Hippocampal formation (tissue), 2 donors: ENCODE data around the gene ARHGAP22.
"Not testable (repeated sequence)": the region's sequence is repeated elsewhere in the genome, so short reads cannot be mapped to it uniquely, and the experiment has no call there.

ENCODE experiments used
- DNase-seq, 2 donors: peaks; one replicate each; lab custom pipeline; 2025; lab: John Stamatoyannopoulos, UW

Gene ARHGAP22, protein sequence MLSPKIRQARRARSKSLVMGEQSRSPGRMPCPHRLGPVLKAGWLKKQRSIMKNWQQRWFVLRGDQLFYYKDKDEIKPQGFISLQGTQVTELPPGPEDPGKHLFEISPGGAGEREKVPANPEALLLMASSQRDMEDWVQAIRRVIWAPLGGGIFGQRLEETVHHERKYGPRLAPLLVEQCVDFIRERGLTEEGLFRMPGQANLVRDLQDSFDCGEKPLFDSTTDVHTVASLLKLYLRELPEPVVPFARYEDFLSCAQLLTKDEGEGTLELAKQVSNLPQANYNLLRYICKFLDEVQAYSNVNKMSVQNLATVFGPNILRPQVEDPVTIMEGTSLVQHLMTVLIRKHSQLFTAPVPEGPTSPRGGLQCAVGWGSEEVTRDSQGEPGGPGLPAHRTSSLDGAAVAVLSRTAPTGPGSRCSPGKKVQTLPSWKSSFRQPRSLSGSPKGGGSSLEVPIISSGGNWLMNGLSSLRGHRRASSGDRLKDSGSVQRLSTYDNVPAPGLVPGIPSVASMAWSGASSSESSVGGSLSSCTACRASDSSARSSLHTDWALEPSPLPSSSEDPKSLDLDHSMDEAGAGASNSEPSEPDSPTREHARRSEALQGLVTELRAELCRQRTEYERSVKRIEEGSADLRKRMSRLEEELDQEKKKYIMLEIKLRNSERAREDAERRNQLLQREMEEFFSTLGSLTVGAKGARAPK

DNA sequence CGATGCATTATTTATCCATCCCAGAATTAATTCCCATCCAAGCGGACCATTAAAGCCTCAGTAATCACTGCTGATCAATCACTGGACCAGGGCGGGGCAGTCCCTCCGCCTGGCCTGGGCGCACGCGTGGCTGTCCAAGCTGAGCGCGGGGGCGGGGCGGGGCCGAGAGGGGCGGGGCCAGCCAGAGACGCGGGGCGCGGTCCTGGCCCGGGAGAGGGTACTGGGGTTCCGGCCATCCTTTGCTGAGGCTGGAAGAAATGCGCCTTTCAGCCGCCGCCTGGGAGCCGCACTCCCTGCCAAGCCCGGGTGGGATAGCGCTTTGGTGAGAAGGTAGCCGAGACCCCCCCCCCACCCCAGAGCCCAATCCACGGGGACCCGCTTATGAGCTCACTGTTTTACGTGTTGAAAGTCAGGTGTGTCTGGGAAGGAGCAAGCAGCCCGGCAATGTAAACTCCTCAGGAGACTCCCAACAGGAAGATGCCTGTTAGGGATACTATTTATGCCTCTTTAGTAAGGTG lies at the start of gene ARHGAP22:
TSS of gene ARHGAP22 (minus strand) at position 83 of the 518 bp plus-strand sequence. CDS start 277 bp downstream, outside the sequence.
- peak in 1 of 2 donors; percentile 72 for DNase-seq

DNA sequence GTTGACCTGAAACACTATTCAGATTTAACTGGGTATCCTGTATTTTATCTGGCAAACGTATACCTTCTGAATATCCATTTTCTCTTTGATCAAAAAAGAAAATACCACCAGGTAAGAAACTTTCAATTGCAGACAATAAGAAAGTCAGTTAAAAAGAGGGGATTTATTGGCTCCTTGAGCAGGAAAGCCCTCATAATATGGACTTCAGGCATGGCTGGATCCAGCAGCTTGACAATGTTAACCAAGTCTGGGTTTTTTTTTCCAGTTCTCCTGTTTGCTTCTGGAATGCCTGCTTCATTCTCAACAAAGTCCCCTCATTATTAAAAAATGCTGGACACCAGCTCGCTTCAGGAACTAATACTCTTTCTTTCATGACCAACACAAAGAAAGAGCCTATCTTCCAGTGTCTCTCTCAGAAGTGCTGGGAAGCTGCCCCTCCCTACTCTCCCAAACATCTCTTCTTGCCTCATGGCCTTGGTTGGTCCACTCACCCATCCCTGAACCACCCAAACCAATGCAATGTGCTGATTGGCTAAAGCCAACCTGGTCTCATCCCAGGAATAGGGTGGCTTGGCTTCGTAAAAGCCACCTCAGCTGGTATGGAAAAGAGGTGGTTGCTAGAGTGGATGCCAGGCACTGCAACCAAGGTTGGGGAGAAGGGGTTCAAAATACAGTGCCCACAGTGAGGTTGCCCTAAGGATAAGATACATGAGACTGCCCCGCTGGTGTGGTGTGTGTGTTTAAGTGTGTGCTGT lies 49.2 kb upstream of the ARHGAP22 start:
- DNase-seq = no peak

DNA sequence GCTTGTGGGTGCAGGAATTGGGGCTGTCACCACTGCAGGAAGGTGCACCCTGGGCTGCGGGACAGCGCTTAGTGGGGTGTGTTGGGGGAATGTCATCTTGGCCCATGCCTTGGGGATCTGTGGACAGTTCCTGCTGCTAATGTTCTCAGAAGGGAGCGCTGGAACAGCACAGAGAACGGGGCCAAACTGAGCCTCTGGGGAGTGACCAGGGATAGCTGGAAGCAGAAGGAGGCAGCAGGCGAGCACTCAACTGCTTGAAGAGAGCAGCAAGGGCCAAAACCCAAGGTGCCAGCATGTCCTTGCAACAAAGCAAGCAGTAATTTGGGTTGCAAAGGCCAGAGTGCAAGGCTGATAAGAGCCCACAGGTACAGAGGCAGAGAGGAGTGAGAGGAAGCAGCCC lies 48.5 kb upstream of the ARHGAP22 start:
- no peak for DNase-seq

GRCh38 chr10:48652344-48652743 lies 47.5 kb upstream of the ARHGAP22 start:
- DNase-seq = no peak

DNA sequence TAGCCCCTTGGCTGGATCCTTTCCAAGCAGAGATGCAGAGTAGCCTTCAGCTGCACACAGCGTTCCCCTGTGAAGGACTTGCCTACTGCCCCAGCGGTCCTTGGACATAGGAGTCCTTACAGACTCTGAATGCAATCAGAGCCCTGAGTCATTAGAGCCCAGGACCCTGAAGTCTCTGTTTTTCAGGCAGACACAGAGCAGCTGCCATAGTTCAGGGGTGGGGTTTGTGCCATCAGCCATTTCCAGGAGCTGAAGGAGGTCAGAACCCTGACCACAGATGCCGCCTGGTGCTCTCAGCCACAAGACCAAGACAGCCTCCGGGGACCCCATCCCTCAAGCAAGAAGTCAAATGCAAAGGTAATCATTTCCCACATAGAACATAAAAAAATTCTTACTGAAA lies 47.0 kb upstream of the ARHGAP22 start:
- DNase-seq = no peak

DNA sequence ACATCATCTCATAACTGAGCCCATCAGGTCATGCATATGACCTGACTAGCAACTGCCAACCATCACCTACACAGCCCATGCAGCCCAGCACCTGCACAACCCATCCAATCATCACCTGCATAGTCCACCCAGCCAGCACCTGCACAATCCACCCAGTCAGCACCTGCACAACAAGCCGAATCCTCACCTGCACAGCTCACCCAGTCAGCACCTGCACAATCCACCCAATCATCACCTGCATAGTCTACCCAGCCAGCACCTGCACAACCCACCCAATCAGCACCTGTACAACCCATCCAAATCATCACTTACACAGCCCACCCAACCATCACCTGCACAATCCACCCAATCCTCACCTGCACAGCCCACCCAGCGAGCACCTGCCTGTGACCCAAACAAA lies 46.4 kb upstream of the ARHGAP22 start:
- DNase-seq = no peak

DNA sequence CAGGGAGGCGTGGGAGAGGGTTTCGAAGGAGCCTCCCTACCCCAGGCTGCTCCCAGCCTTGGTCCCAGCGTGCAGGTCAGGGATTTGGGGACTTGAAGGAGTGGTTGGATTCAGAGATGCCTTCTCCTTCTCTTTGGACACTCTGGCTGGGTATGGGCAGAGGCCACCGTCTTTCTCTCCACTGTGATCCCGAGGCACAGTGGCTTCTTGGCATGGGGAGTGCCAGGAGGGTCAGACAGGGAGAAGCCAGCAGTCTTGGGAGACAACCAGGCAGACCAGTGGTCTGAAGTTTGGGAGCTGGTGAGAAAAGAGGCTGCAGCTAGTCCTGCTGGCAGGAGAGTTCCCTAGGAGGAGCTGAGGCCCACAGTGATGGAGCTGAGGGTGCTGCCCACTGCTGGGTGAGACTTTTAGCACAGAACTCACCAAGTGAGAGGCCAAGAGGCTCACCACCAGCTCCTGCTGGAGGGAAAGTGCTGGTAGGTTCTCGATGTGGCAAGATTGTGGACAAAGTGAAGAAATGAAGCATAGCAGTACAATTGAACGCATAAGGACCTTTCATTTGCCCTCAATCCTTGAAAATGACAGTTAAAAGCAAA lies 44.6 kb upstream of the ARHGAP22 start:
- DNase-seq = peak; percentile 40 to 48

GRCh38 chr10:48648172-48648942 lies 43.5 kb upstream of the ARHGAP22 start:
- no peak for DNase-seq

DNA sequence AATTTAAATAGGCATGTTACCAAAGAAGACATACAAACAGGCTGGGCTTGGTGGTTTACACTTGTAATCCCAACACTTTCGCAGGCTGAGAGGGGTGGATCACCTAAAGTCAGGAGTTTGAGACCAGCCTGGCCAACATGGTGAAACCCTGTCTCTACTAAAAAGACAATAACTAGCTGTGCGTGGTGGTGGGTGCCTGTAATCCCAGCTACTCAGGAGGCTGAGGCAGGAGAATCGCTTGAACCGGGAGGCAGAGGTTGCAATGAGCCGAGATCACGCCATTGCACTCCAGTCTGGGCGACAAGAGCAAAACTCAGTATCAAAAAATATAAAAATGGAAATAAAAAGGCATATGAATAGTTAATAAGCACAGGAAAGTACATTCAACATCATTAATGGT lies 42.2 kb upstream of the ARHGAP22 start:
- DNase-seq = not testable (repeated sequence)

DNA sequence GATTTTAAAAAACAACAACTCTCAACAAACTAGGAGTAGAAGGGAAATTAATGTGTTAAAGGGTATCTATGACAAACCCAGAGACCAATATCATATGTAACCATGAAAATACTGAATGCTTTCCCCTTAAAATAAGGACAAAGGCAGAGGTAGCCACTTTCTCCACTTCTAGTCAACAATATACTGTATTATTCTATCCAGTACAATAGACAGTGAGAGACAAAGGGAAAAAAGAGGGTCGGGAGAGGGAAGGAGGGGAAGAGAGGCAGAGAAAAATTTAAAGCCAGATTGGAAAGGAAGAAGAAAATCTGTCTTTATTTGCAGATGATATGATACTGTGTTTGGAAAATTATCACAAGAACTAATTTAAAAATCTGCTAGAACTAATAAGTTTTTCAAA lies 40.7 kb upstream of the ARHGAP22 start:
- DNase-seq = no peak

- DNase-seq = not testable (repeated sequence)
Measured at GRCh38 chr10:48641099-48641690, 36.3 kb upstream of the ARHGAP22 start.

DNA sequence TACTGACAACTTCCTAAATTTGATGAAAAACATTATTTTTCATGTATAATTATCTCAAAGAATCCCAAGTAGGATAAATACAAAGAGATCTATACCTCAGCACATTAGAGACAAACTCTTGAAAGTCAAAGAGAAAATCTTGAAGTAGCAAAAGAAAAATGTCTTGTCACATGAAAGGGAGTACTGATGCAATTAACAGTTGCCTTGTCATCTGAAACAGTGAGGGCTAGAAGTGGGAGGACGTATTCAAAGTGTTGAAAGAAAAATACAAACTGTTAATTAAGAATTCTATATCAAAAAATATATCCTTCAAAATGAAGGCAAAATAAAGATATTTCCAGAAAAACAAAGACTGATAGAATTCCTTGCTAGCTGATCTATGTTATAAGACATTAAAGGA lies 35.5 kb upstream of the ARHGAP22 start:
- no peak for DNase-seq

GRCh38 chr10:48639632-48640031 lies 34.8 kb upstream of the ARHGAP22 start:
- no peak for DNase-seq

- no peak for DNase-seq
Measured at GRCh38 chr10:48638739-48639527, 34.1 kb upstream of the ARHGAP22 start.

GRCh38 chr10:48638158-48638557 lies 33.3 kb upstream of the ARHGAP22 start:
- no peak for DNase-seq

DNA sequence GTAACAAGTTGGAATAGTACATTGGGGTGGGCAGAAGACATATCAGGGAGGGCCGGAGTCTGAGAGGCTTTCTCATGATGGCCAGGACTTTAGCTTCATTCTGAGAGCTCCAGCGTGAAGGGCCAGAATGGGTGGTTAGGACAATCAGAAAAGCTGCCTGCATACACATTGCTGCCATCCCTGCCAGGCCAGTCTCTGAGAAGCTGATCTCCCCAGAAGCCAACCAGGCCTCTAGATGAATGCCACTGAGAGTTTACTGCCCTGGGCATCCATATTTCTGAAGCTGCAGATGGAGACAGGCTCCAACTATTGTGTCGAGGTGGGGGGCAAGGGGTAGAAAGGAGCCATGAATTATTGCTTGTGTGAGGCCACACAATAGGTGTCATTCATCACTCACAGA lies 32.0 kb upstream of the ARHGAP22 start:
- DNase-seq = no peak

DNA sequence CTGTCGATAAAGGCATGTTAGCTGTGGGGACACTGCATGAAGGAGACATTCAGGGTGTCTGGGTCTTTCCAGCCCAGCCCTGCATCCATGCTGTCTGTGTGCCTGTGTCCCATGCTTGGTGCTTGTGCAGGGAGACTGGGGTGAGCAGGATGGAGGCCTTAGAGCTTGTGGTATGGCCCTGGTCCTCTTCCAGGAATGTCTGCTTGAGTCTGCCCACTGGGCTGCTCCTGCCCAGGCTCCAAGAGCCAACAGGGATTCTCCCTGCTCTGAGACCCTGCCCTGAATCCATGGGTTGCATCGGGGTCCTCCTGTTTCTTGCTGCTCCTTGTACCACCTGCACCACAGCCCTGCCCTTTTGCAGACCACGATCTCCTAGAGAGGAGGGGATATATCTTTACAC lies 31.4 kb upstream of the ARHGAP22 start:
- DNase-seq = no peak

DNA sequence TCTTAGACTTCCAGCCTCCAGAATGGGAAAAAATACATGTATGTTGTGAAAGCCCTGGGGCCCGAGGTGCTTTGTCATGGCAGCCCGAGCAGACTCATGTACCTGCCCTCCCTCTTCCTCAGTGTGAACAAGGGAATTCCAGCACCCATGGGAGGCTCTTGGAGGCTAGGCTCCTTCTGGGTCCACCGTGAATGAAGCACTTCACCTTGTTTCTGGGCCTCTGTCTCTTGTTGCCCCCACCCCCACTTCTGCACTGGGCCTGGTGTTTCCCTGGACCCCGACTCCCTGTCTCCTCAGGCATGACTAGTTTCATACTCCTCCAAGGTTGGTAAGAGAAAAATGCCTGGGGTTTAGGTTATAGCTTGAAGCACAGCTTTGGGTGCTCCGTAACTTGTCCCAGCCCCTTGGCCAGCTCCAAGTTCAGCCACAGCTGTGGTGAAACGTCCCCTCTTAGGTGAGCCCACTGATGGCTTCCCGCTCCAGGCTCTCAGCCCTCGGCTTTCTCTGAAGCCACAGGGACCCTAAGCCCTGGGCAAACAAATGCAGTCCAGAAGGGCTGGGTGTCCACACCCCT lies 30.2 kb upstream of the ARHGAP22 start:
- no peak for DNase-seq

DNA sequence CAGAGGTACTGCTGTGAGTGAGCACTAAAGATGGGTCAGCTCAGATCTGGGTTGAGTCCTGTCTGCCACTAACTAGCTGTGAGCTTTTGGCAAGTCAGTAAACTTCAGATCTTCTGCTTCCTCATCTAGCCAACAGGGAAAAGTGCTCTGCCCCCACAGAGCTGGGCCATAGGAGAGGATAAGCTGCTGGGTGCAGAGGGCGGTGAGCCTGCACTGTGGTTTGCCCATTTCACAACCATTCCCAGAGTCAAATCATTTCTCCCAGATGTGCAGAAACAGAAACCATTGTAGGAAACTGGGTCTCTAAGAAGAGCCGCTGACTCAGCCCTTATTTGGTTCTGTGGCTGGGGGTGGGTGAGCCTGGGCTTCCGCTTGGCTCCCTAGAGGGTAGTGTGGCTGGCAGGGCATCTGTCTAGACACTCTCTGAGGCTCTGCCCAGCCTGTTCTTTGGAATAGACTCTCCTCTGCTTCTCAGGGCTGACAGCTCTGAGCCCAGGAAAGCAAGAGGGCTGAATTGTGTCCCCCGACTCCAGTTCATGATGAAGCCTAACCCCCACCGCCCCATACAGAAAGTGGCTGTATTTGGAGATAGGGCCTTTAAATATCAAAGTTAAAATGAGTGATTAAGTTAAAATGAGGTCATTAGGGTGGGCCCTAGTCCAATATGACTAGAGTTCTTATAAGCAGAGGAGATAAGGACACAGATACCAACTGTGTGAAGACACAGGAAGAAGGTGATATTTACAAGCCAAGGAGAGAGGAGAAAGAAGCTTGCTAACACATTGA lies 29.5 kb upstream of the ARHGAP22 start:
- peak in 1 of 2 donors; percentile 61 for DNase-seq
